NCI-H2107 treated with DMSO at 0.1 percent for 48 hours (cell line): Measurements from ENCODE around the gene PPIH.
"Not testable (repeated sequence)": the region's sequence is repeated elsewhere in the genome, so short reads cannot be mapped to it uniquely, and the experiment has no call there.

Experiments
- DNase-seq: peaks from one replicate; lab custom pipeline; 2025; ENCODE audit not compliant: unreplicated experiment; lab: John Stamatoyannopoulos, UW

PPIH gene

GRCh38 chr1:42681741-42682483 lies 23.7 kb downstream of the PPIH start, which contains the start of gene YBX1:
Gene YBX1 (plus strand): TSS chr1:42682418. CDS start chr1:42682566, 148 bp downstream.
- peak; percentile 99 for DNase-seq

GRCh38 chr1:42682484-42682738 lies 24.2 kb downstream of the PPIH start:
- not testable (repeated sequence) for DNase-seq

GRCh38 chr1:42682739-42683531 lies 24.7 kb downstream of the PPIH start:
- DNase-seq, result no peak

- DNase-seq, result no peak
Measured at GRCh38 chr1:42684139-42684538, 25.9 kb downstream of the PPIH start.

- DNase-seq, result no peak
Measured at GRCh38 chr1:42686418-42686817, 28.2 kb downstream of the PPIH start.

GRCh38 chr1:42689912-42690311 lies 31.7 kb downstream of the PPIH start:
- no peak for DNase-seq

GRCh38 chr1:42690477-42691156 lies 32.4 kb downstream of the PPIH start:
- no peak for DNase-seq

- no peak for DNase-seq
Measured at GRCh38 chr1:42691157-42691498, 32.9 kb downstream of the PPIH start.

- DNase-seq, result no peak
Measured at GRCh38 chr1:42692461-42692860, 34.2 kb downstream of the PPIH start.

GRCh38 chr1:42692911-42693310 lies 34.7 kb downstream of the PPIH start:
- no peak for DNase-seq

GRCh38 chr1:42698081-42698813 lies 40.0 kb downstream of the PPIH start:
- no peak for DNase-seq

GRCh38 chr1:42700006-42700405 lies 41.8 kb downstream of the PPIH start:
- no peak for DNase-seq

GRCh38 chr1:42703888-42704464 lies 45.8 kb downstream of the PPIH start:
- DNase-seq, result no peak

- not testable (repeated sequence) for DNase-seq
Measured at GRCh38 chr1:42712808-42713207, 54.6 kb downstream of the PPIH start.

- no peak for DNase-seq
Measured at GRCh38 chr1:42713293-42713692, 55.1 kb downstream of the PPIH start.

GRCh38 chr1:42714441-42714840 lies 56.2 kb downstream of the PPIH start:
- not testable (repeated sequence) for DNase-seq

GRCh38 chr1:42720868-42721267 lies 62.6 kb downstream of the PPIH start:
- no peak for DNase-seq

GRCh38 chr1:42721926-42722325 lies 63.7 kb downstream of the PPIH start:
- no peak for DNase-seq

- DNase-seq, result not testable (repeated sequence)
Measured at GRCh38 chr1:42722403-42722802, 64.2 kb downstream of the PPIH start.

- DNase-seq, result no peak
Measured at GRCh38 chr1:42723511-42723910, 65.3 kb downstream of the PPIH start.

- not testable (repeated sequence) for DNase-seq
Measured at GRCh38 chr1:42725820-42726219, 67.6 kb downstream of the PPIH start.
